ENCODE results near the gene CCDC97. TPM values are rescaled to one million over a fixed set of nuclear protein-coding genes. Genes with fewer than 3 reads are reported as not detected.
A peak's percentile ranks its signal among the peaks of the same experiment; 100 is the strongest.

CCDC97 gene
- total RNA-seq, 4 donors from 2014 or later = 13.4 to 30.0 (median 18.5) TPM

DNA sequence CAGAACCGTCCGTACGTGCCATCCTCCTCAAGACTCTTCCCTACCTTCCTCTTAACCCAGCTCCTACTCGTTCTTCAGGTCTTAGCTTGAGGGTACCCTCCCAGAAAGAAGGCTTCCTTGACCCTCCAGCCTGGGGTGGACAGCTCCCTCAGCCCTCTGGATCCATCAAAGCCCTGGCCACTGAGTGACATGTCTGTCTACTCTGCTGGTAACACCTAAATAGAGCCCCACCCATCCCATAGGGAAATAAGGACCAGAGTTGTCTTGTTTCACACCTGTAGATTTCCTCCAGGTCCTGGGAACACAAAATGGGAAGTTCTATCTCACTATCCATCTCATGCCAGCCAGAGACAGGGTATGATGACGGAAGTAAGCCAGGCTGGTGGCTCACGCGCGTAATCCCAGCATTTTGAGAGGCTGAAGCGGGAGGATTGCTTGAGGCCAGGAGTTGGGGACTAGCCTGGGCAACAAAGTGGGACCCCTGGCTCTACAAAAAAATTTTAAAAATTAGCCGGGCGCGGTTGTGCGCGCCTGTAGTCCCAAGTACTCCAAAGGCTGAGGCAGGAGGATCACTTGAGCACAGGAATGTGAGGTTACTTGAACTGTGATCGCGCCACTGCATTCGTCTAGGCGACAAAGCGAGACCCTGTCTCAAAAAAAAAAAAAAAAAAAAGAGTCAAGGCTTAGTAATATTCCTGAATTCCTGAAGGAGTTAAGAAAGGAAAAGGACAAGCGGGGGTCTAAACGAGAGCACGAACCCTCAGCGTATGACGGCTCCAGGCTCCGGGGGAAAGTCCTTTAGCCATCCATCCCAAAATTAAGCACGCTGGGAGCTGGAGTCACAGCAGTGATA, 566 bp upstream of the CCDC97 start:
- 6% methylated on average over 26 of the region's 26 CpGs for WGBS
- no peak for TF ChIP-seq POLR2AphosphoS5 (IDR thresholded peaks at IDR 0.05)
- TF ChIP-seq, protein P1, sequence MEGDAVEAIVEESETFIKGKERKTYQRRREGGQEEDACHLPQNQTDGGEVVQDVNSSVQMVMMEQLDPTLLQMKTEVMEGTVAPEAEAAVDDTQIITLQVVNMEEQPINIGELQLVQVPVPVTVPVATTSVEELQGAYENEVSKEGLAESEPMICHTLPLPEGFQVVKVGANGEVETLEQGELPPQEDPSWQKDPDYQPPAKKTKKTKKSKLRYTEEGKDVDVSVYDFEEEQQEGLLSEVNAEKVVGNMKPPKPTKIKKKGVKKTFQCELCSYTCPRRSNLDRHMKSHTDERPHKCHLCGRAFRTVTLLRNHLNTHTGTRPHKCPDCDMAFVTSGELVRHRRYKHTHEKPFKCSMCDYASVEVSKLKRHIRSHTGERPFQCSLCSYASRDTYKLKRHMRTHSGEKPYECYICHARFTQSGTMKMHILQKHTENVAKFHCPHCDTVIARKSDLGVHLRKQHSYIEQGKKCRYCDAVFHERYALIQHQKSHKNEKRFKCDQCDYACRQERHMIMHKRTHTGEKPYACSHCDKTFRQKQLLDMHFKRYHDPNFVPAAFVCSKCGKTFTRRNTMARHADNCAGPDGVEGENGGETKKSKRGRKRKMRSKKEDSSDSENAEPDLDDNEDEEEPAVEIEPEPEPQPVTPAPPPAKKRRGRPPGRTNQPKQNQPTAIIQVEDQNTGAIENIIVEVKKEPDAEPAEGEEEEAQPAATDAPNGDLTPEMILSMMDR (IDR thresholded peaks at IDR 0.05) = no peak
- no peak for TF ChIP-seq POLR2A (IDR thresholded peaks at IDR 0.05)
- TF ChIP-seq EP300 (IDR thresholded peaks at IDR 0.05) = no peak
- peak overlapping the region; percentile 98 for H3K27ac ChIP-seq
- peaks cover 47% of the 10 kb centered on the region for H3K36me3 ChIP-seq
- H3K27me3 ChIP-seq = no peaks in the 10 kb centered on the region
- DNase-seq (ENCODE audit: low spot score in 2 of 2) = no peak
- H3K4me1 ChIP-seq = peaks cover 42% of the 10 kb centered on the region
- no peaks in the 10 kb centered on the region for H3K9me3 ChIP-seq
- H3K4me3 ChIP-seq = peak overlapping the region; percentile 85

DNA sequence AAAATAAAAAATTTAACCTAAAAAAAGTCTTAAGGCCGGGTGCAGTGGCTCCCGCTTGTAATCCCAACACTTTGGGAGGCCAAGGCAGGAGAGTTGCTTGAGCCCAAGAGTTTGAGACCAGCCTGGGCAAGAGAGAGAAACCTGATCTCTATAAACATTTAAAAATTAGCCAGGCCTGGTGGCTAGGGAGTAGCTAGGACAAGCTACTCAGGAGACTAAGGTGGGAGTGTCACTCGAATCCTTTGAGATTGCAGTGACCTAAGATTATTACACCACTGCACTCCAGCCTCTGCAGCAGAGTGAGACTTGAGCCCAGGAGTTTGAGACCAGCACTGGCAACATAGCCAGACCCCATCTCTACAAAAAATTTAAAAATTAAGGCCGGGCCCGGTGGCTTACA, 1.1 kb downstream of the CCDC97 start:
- H3K4me1 ChIP-seq = peaks cover 42% of the 10 kb centered on the region
- H3K36me3 ChIP-seq = peaks cover 41% of the 10 kb centered on the region
- H3K27ac ChIP-seq = peak overlapping the region; percentile 98
- TF ChIP-seq, protein P1 (IDR thresholded peaks at IDR 0.05) = no peak
- no peak for TF ChIP-seq EP300 (IDR thresholded peaks at IDR 0.05)
- no peak for TF ChIP-seq POLR2AphosphoS5 (IDR thresholded peaks at IDR 0.05)
- TF ChIP-seq POLR2A (IDR thresholded peaks at IDR 0.05) = no peak
- H3K27me3 ChIP-seq = no peaks in the 10 kb centered on the region
- no peak for DNase-seq (ENCODE audit: low spot score in 2 of 2)
- H3K9me3 ChIP-seq = no peaks in the 10 kb centered on the region
- WGBS = 54% methylated on average over 5 of the region's 5 CpGs
- peak overlapping the region; percentile 85 for H3K4me3 ChIP-seq

DNA sequence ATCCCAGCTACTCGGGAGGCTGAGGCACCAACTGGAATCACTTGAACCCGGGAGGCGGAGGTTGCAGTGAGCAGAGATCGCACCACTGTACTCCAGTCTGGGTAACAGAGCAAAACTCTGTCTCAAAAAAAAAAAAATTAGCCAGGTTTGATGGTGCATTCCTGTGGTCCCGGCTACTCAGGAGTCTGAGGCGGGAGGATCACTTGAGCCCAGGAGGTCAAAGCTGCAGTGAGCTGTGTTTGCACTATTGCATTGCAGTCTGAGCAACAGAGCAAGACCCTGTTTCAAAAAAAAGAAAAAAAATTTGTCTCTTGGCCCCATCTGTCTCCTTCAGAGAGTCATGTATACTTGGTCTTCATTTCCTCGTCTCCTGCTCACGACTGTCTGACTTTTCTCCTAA, 1.6 kb downstream of the CCDC97 start:
- Histone ChIP-seq H3K4me1 (peaks cover 40% of the 10 kb centered on the region), H3K9me3 (no peaks in the 10 kb centered on the region), H3K27ac (no peak overlapping the region), H3K4me3 (no peak overlapping the region), H3K27me3 (no peaks in the 10 kb centered on the region), H3K36me3 (peaks cover 41% of the 10 kb centered on the region)
- WGBS = 84% methylated on average over 8 of the region's 8 CpGs
- TF ChIP-seq POLR2AphosphoS5 (IDR thresholded peaks at IDR 0.05) (no peak), EP300 (IDR thresholded peaks at IDR 0.05) (no peak), POLR2A (IDR thresholded peaks at IDR 0.05) (no peak)
- TF ChIP-seq, protein P1 (IDR thresholded peaks at IDR 0.05) = no peak
- DNase-seq (ENCODE audit: low spot score in 2 of 2) = no peak

DNA sequence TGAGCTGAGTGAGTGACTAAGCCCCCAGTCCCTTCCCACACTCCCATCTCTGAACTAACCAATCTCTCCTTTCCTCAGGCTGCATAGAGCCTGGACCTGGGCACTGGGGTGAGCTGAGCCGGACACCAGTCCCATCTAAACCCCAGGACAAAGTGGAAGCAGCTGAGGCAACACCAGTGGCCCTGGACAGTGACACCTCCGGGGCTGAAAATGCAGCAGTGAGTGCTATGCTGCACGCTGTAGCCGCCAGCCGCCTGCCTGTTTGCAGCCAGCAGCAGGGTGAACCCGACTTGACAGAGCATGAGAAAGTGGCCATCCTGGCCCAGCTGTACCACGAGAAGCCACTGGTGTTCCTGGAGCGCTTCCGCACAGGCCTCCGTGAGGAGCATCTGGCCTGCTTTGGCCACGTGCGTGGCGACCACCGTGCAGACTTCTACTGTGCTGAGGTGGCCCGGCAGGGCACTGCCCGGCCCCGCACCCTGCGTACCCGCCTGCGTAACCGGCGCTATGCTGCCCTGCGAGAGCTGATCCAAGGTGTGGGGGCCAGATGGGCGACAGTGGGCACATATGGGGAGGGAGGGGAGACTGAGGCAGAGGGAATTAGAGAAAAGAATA, 6.4 kb downstream of the CCDC97 start:
- H3K36me3 ChIP-seq = peaks cover 83% of the 10 kb centered on the region

More for the DNA sequence above, 6.4 kb downstream of the CCDC97 start:
- no peak for DNase-seq (ENCODE audit: low spot score in 2 of 2)
- H3K9me3 ChIP-seq = no peaks in the 10 kb centered on the region
- TF ChIP-seq POLR2AphosphoS5 (IDR thresholded peaks at IDR 0.05) (no peak), EP300 (IDR thresholded peaks at IDR 0.05) (no peak), POLR2A (IDR thresholded peaks at IDR 0.05) (no peak)
- TF ChIP-seq, protein P1 (IDR thresholded peaks at IDR 0.05) = no peak
- H3K27me3 ChIP-seq = no peaks in the 10 kb centered on the region
- H3K27ac ChIP-seq = no peak overlapping the region
- H3K4me1 ChIP-seq = peaks cover 14% of the 10 kb centered on the region
- WGBS = 98% methylated on average over 11 of the region's 24 CpGs
- H3K4me3 ChIP-seq = no peak overlapping the region

Data from suprapubic skin (tissue), 4 donors.